Heart left ventricle (tissue), 13 donors: ENCODE measurements around the gene NPHS1.

Experiments
- CTCF ChIP-seq, 12 donors: fragments of 200-600 bp; sonication (generic) in 4 of 12; IDR thresholded peaks; one replicate each; pipeline versions ENCODE4 v1.5.0 to v1.8.0; 2018 to 2022; ENCODE audit warnings: antibody characterized with exemption in 12 of 12, mild to moderate bottlenecking in 5 of 12
- POLR2A ChIP-seq, 2 donors: fragments of 450-650 bp; IDR thresholded peaks; one replicate each; pipeline ENCODE4 v1.6.1; 2017; ENCODE audit warnings: antibody characterized with exemption in 2 of 2, mild to moderate bottlenecking in 2 of 2, moderate library complexity in 2 of 2
- donor health status: ischemic (EF 13 %, LVEDD 7.1; RV severe dilation, severe dysfunction).
- donor health status: DM: no; HTN: yes; CAD: no.
- donor health status: DM: no; HTN: no; CAD: no.
- donor health status: ischemic (EF 25% LVEDD 6.9; RV normal size, moderate dysfunction).
- donor health status: ischemic (EF 25% LVEDD 5.7; RV mildly dilated, moderate dysfunction).
- donor health status: ischemic (EF 35%, LVEDD 5.7; RV mildly dilated, moderate dysfunction).
- donor health status: nonischemic (EF 11% LVEDD 7.7; RV severe dilation, severe dysfunction).
- donor health status: DM: yes; HTN: yes; CAD: no.
- donor health status: PGD.
- donor health status: ischemic (EF 29% LVEDD 5.4; RV normal size, mild dysfunction).
- donor health status: nonischemic (EF 23%, LVEDD 6.1; RV moderate dilation, normal function).

- no peak for TF ChIP-seq CTCF (IDR thresholded peaks at IDR 0.05)
- TF ChIP-seq POLR2A (IDR thresholded peaks at IDR 0.05): no peak
Observed at GRCh38 chr19:35832054-35832453, 20.2 kb downstream of the NPHS1 start.
